ENCODE data around the gene CACNA1B. TPM values are rescaled to one million over a fixed set of nuclear protein-coding genes. Genes with fewer than 3 reads are reported as not detected.

CACNA1B gene
- total and polyA plus RNA-seq, 9 donors = 0.18 to 0.76 (median 0.34) TPM

DNA sequence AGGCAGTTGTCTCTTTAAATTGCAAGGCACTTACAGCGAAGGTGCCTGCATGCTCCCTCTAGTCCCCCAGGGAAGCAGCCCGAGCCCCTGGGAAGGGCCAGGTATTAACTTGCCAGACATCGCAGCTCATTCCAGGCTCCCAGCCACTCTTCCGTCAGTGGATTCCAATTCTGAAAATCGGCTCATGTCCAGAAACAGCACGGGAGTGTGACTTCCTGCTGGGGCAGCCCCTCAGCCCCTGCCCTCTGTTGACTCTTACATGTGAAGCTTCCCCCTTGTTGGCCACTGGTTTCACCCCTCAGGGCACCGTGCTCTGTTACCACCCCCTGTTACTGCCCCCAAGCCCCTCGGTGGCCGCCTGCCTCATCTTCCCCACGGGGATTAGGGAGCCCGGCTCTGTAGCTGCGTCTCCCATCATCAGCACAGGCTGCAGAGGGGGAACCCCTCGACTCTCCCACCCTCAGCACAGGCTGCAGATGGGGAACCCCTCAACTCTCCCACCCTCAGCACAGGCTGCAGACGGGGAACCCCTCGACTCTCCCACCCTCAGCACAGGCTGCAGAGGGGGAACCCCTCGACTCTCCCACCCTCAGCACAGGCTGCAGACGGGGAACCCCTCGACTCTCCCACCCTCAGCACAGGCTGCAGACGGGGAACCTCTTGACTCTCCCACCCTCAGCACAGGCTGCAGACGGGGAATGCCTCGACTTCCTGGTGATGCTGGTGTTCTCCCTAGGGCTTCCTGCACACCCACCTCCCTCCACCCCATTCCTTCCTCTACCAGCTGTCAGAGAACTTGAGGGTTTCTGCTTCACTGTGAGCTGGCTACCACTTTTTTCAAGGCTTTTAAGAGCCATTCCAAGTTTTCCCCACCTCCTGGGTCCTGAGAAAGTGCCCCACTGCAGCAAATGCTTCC is 11.1 kb upstream of the CACNA1B start:
- peaks cover 2% of the 10 kb centered on the region for H3K9me3 ChIP-seq (replicated peaks; ENCODE audit: control insufficient read depth, low read depth, low read length)
- 22% methylated on average over 14 of the region's 21 CpGs for WGBS (ENCODE audit: insufficient coverage)
- H3K27me3 ChIP-seq (ENCODE audit: control insufficient read depth, insufficient read depth, low read length) = peaks cover 4% of the 10 kb centered on the region
- no peak overlapping the region for H3K4me3 ChIP-seq (ENCODE audit: low read length)
- no peaks in the 10 kb centered on the region for H3K4me1 ChIP-seq (ENCODE audit: control insufficient read depth, insufficient read depth, low read length)
- no peaks in the 10 kb centered on the region for H3K36me3 ChIP-seq (ENCODE audit: control insufficient read depth, insufficient read depth, low read length)
- H3K27ac ChIP-seq (ENCODE audit: low read length) = no peak overlapping the region
- DNase-seq = no peak

DNA sequence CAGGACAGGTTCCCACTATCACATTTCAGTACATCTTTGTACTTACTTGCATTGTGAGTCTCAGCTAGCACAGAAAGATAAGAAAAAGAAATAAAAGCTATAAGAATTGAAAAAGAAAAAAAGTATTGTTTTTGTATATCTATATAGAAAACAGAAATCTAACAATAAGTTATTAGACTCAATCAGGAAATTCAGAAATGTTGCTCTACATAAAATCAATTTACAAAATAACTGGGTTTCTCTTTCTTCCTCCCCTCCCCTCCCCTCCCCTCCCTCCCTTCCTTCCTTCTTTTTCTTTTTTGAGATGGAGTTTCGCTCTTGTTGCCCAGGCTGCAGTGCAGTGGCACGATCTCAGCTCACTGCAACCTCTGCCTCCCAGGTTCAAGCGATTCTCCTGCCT is 7.2 kb upstream of the CACNA1B start:
- Histone ChIP-seq H3K27ac (ENCODE audit: low read length) (no peak overlapping the region), H3K27me3 (ENCODE audit: control insufficient read depth, insufficient read depth, low read length) (peaks cover 8% of the 10 kb centered on the region), H3K9me3 (replicated peaks; ENCODE audit: control insufficient read depth, low read depth, low read length) (peaks cover 2% of the 10 kb centered on the region), H3K36me3 (ENCODE audit: control insufficient read depth, insufficient read depth, low read length) (no peaks in the 10 kb centered on the region), H3K4me3 (ENCODE audit: low read length) (no peak overlapping the region), H3K4me1 (ENCODE audit: control insufficient read depth, insufficient read depth, low read length) (no peaks in the 10 kb centered on the region)
- no peak for DNase-seq
- 100% methylated on average over 1 of the region's 3 CpGs for WGBS (ENCODE audit: insufficient coverage)

DNA sequence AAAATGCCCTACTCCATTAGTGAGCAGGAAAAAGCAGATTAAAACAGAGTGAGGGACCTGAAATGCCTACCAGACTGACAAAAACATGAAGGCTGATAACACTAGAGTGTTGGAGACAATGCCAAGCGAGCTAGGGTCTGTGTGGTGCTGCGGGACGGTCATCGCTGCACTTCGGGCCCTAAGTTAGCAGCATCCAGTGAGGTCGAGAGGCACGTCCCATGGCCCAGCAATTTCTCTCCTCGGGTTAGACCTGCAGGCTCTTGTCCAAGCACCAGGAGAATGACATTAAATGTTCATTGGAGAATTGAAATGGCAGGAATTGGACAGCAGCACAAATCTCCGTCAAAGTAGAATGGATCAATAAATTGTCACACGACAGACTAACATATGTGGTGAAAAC is 5.3 kb upstream of the CACNA1B start:
- WGBS (ENCODE audit: insufficient coverage) = 68% methylated on average over 10 of the region's 10 CpGs
- Histone ChIP-seq H3K27me3 (ENCODE audit: control insufficient read depth, insufficient read depth, low read length) (peaks cover 26% of the 10 kb centered on the region), H3K4me1 (ENCODE audit: control insufficient read depth, insufficient read depth, low read length) (no peaks in the 10 kb centered on the region), H3K36me3 (ENCODE audit: control insufficient read depth, insufficient read depth, low read length) (no peaks in the 10 kb centered on the region), H3K27ac (ENCODE audit: low read length) (no peak overlapping the region), H3K9me3 (replicated peaks; ENCODE audit: control insufficient read depth, low read depth, low read length) (peaks cover 2% of the 10 kb centered on the region), H3K4me3 (ENCODE audit: low read length) (no peak overlapping the region)
- DNase-seq = no peak

DNA sequence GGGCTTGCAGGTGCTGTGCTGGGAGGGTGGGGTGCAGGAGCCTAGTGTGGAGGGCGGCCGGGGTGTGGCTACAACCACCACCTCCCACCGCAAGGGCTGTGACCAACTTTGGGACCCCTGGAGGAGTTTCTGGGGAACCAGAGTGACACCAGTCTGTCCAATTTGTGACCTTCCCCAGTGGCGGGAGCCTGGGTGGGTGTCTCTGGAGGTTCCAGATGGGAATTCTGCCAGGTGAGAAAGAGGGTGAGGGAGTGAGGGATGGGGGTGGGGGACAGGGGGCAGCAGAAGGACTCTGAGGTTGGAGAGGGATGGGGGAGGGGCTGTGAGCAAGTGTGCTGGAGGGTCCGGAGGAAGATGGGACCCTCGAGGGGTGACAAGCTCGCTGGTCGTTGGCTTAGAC is 4.2 kb upstream of the CACNA1B start:
- H3K27me3 ChIP-seq (ENCODE audit: control insufficient read depth, insufficient read depth, low read length) = peaks cover 28% of the 10 kb centered on the region
- H3K4me3 ChIP-seq (ENCODE audit: low read length) = no peak overlapping the region
- peaks cover 2% of the 10 kb centered on the region for H3K9me3 ChIP-seq (replicated peaks; ENCODE audit: control insufficient read depth, low read depth, low read length)
- DNase-seq = no peak
- no peak overlapping the region for H3K27ac ChIP-seq (ENCODE audit: low read length)
- 81% methylated on average over 5 of the region's 8 CpGs for WGBS (ENCODE audit: insufficient coverage)
- peaks cover 2% of the 10 kb centered on the region for H3K4me1 ChIP-seq (ENCODE audit: control insufficient read depth, insufficient read depth, low read length)
- no peaks in the 10 kb centered on the region for H3K36me3 ChIP-seq (ENCODE audit: control insufficient read depth, insufficient read depth, low read length)

DNA sequence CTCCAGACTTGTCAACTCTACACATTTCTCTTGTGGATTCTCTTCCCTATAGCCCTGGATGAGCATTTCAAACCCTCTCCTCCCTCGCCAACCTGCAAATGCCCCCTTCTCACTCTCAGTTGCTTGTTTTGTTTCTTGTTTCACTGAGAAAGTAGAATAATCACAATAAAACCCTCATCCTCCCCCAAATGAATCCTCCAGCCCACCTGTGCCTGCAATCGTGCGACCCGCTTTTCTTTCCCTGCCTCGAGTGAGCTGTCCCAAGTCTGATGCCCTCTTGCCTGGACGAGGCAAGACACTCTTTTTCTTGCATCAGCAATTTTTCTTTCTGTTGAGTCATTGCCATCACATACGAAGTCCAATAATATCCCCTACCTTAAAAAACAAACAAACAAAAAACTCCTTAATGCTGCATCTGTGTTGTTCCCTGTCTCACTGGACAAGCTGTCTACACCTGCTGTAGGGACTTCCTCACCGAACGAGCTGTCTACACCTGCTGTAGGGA is 3.7 kb upstream of the CACNA1B start:
- Histone ChIP-seq H3K36me3 (ENCODE audit: control insufficient read depth, insufficient read depth, low read length) (no peaks in the 10 kb centered on the region), H3K27me3 (ENCODE audit: control insufficient read depth, insufficient read depth, low read length) (peaks cover 31% of the 10 kb centered on the region), H3K4me1 (ENCODE audit: control insufficient read depth, insufficient read depth, low read length) (peaks cover 4% of the 10 kb centered on the region), H3K4me3 (ENCODE audit: low read length) (no peak overlapping the region), H3K27ac (ENCODE audit: low read length) (no peak overlapping the region), H3K9me3 (replicated peaks; ENCODE audit: control insufficient read depth, low read depth, low read length) (peaks cover 2% of the 10 kb centered on the region)
- 78% methylated on average over 6 of the region's 9 CpGs for WGBS (ENCODE audit: insufficient coverage)
- DNase-seq = no peak

DNA sequence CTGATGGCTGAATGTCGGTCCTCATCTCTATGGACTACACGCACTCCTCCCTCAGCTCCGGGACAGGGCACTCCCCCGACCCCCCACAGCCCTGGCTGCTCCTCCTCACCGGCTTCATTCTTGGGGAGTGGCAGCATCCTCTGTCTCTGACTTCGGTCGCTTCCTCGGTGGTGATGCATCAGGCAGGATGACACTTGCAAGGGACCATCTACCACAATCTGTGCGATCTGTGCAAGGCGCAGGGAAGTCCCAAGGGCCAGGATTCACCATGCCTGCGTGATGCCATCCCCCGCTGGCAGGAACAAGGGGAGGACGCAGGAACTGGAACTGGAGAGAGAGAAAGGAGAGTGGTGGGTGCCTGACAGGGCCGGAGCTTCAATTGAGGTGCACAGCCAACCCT is 2.2 kb upstream of the CACNA1B start:
- DNase-seq = no peak
- Histone ChIP-seq H3K4me3 (ENCODE audit: low read length) (no peak overlapping the region), H3K27me3 (ENCODE audit: control insufficient read depth, insufficient read depth, low read length) (peaks cover 38% of the 10 kb centered on the region), H3K9me3 (replicated peaks; ENCODE audit: control insufficient read depth, low read depth, low read length) (no peaks in the 10 kb centered on the region), H3K36me3 (ENCODE audit: control insufficient read depth, insufficient read depth, low read length) (no peaks in the 10 kb centered on the region), H3K27ac (ENCODE audit: low read length) (no peak overlapping the region), H3K4me1 (ENCODE audit: control insufficient read depth, insufficient read depth, low read length) (peaks cover 4% of the 10 kb centered on the region)
- 74% methylated on average over 13 of the region's 14 CpGs for WGBS (ENCODE audit: insufficient coverage)

DNA sequence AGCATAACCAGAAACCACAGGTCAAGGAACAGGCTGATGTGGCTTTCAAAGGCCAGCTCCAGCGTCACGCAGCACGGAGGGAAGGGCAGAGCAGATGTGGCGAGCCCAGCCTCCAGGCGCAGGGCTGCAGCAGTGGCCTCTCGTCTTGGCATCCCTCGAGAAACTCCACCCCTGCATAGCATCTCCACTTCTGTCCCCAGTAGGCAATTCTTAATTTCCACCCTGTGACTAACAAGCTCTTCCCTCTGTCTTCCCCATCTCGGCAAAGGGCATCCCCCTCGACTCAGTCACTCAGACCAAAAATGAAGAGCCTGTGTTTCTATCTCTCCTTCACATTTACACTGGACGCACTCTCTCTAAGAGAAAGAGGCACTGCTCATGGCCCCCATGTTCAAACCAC is 1.7 kb upstream of the CACNA1B start:
- DNase-seq = no peak
- Histone ChIP-seq H3K27ac (ENCODE audit: low read length) (no peak overlapping the region), H3K4me3 (ENCODE audit: low read length) (no peak overlapping the region), H3K36me3 (ENCODE audit: control insufficient read depth, insufficient read depth, low read length) (no peaks in the 10 kb centered on the region), H3K4me1 (ENCODE audit: control insufficient read depth, insufficient read depth, low read length) (peaks cover 4% of the 10 kb centered on the region), H3K27me3 (ENCODE audit: control insufficient read depth, insufficient read depth, low read length) (peaks cover 38% of the 10 kb centered on the region), H3K9me3 (replicated peaks; ENCODE audit: control insufficient read depth, low read depth, low read length) (no peaks in the 10 kb centered on the region)
- WGBS (ENCODE audit: insufficient coverage) = 81% methylated on average over 10 of the region's 10 CpGs

DNA sequence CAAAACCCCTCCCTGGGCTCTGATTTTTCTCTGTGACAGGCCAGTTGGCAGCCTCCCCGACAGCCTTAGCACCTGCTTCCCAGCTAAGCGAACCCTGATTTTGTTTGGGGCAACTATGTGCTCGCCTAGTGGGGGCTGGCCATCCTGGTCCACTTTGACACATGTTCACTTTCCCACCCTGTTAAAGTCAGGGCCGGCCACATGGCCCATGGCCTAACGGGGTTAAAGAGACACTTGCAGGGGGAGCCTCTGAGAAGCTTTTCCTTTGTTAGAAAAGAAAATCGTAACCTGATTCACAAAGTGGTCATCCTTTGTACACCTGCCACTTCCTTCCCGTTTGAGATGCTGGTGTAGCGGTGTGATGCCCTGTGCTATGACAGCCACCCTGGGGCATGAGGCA is 1.3 kb upstream of the CACNA1B start:
- 82% methylated on average over 5 of the region's 8 CpGs for WGBS (ENCODE audit: insufficient coverage)
- Histone ChIP-seq H3K36me3 (ENCODE audit: control insufficient read depth, insufficient read depth, low read length) (no peaks in the 10 kb centered on the region), H3K27ac (ENCODE audit: low read length) (no peak overlapping the region), H3K4me3 (ENCODE audit: low read length) (no peak overlapping the region), H3K27me3 (ENCODE audit: control insufficient read depth, insufficient read depth, low read length) (peaks cover 38% of the 10 kb centered on the region), H3K4me1 (ENCODE audit: control insufficient read depth, insufficient read depth, low read length) (peaks cover 4% of the 10 kb centered on the region), H3K9me3 (replicated peaks; ENCODE audit: control insufficient read depth, low read depth, low read length) (no peaks in the 10 kb centered on the region)
- no peak for DNase-seq

DNA sequence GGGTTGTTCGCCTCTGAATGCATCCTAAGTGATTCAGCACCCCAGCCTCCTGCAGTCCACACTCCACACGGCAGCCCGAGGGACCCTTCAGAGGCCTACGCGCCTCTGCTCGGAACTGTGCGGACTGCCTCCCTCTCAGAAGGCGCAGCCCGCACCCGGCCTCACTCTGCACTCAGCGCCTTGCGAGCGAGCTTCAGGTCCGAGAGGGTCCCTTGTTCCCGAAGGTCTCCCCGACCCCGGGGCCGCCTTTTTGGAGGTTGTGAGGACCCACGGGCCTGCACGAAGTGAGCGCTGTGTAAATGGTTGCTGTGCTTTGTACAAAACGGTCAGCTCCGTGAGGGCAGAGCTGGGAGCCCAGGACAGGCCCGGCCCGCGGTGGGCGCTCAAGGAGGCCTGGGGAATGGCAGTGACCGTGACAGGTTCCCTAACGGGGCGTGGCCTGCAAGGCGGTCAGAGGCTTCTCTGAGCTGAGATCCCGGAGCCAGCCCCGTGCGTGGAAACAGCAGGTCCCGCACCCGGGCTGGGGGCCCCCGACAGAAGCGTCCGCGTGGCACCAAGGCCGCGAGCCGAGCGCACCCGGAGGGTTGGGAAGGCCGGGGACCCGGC is 698 bp upstream of the CACNA1B start:
- Histone ChIP-seq H3K27me3 (ENCODE audit: control insufficient read depth, insufficient read depth, low read length) (peaks cover 38% of the 10 kb centered on the region), H3K36me3 (ENCODE audit: control insufficient read depth, insufficient read depth, low read length) (no peaks in the 10 kb centered on the region), H3K27ac (ENCODE audit: low read length) (no peak overlapping the region), H3K9me3 (replicated peaks; ENCODE audit: control insufficient read depth, low read depth, low read length) (no peaks in the 10 kb centered on the region), H3K4me1 (ENCODE audit: control insufficient read depth, insufficient read depth, low read length) (peaks cover 4% of the 10 kb centered on the region), H3K4me3 (ENCODE audit: low read length) (no peak overlapping the region)
- no peak for DNase-seq
- 58% methylated on average over 47 of the region's 47 CpGs for WGBS (ENCODE audit: insufficient coverage)

DNA sequence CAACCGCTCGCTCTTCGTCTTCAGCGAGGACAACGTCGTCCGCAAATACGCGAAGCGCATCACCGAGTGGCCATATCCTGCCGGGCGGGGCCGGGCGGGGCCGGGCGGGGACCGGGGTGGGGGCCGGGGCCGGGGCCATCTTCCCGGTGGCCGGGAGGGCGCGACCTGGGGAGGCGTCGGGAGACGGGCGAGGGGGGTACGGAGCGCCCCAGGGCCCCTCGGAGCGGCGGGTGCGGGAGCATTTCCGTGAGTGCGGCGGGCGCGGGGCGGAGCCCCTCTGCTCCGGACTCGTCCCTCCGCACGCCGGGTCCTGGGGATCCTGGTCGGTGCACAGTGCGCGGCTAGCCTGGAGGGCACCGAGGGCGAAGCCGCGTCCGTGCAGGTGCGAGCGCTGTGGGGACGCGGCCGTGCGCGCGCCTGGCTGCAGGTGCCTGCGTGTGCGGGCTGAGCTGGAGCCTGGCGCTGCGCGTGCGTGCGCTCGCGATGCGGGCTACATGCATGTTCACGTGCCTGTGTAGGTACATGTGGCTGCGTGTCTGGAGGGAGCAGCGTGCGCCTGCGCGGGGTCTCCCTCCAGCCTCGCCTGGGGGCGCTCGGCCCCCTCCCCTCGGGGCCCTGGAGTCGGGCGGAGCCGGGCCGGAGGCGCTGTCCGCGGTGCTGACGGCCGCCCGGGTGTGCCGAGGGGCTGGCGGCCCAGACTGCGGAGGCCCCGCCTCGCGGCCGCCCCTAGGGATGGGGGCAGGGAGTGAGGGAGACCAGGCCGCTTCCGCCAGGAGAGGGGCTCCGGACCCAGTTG is 762 bp downstream of the CACNA1B start:
- WGBS (ENCODE audit: insufficient coverage) = 1% methylated on average over 96 of the region's 101 CpGs
- no peak overlapping the region for H3K27ac ChIP-seq (ENCODE audit: low read length)
- peaks cover 4% of the 10 kb centered on the region for H3K4me1 ChIP-seq (ENCODE audit: control insufficient read depth, insufficient read depth, low read length)
- no peaks in the 10 kb centered on the region for H3K9me3 ChIP-seq (replicated peaks; ENCODE audit: control insufficient read depth, low read depth, low read length)
- DNase-seq = peak; percentile 54
- H3K27me3 ChIP-seq (ENCODE audit: control insufficient read depth, insufficient read depth, low read length) = peaks cover 34% of the 10 kb centered on the region
- no peaks in the 10 kb centered on the region for H3K36me3 ChIP-seq (ENCODE audit: control insufficient read depth, insufficient read depth, low read length)
- no peak overlapping the region for H3K4me3 ChIP-seq (ENCODE audit: low read length)
